Activated CD4-positive, alpha-beta T cell treated with anti-CD3 and anti-CD28 coated beads for 36 hours (primary cell): ENCODE data around the gene KCNMA1. TPM values are rescaled to one million over a fixed set of nuclear protein-coding genes. Genes with fewer than 3 reads are reported as not detected.

Experiments used
- ATAC-seq: fragments of 200-7000 bp; cut with Tn5 transposase; one replicate; pipeline ENCODE4 v1.10.0; 2021; ENCODE audit warnings: mild to moderate bottlenecking, moderate library complexity
- CTCF ChIA-PET: fragments of 350-600 bp; sonication (Branson Sonifier 250); formaldehyde crosslinking; loops from one replicate; lab custom pipeline; 2021; ENCODE audit warnings: antibody characterized with exemption; lab: Charles Lee
- POLR2A ChIA-PET: fragments of 350-600 bp; sonication (Branson Sonifier 250); formaldehyde crosslinking; loops from one replicate; lab custom pipeline; 2021; ENCODE audit warnings: antibody characterized with exemption, inconsistent platforms; lab: Charles Lee
- DNase-seq: peaks from one replicate; pipeline ENCODE4 v3.0.0-alpha.2; 2020
- H3K27ac Mint-ChIP-seq: one replicate; pipeline ENCODE4 v1.8.0; 2021; ENCODE audit warnings: mixed read lengths
- H3K27me3 Mint-ChIP-seq: one replicate; pipeline ENCODE4 v1.8.0; 2021; ENCODE audit warnings: mixed read lengths
- H3K36me3 Mint-ChIP-seq: one replicate; pipeline ENCODE4 v1.8.0; 2021; ENCODE audit warnings: low read depth, mixed read lengths
- H3K4me1 Mint-ChIP-seq: one replicate; pipeline ENCODE4 v1.8.0; 2021; ENCODE audit warnings: mixed read lengths
- H3K4me3 Mint-ChIP-seq: one replicate; pipeline ENCODE4 v1.8.0; 2021; ENCODE audit warnings: mild to moderate bottlenecking, moderate library complexity, mixed read lengths
- H3K9me3 Mint-ChIP-seq: one replicate; pipeline ENCODE4 v1.8.0; 2021; ENCODE audit warnings: low read depth, mixed read lengths
- intact Hi-C, 2 experiments: fragments of 100-400 bp; cut with DNase I in 1 of 2; cut with micrococcal nuclease in 1 of 2; formaldehyde crosslinking; loops; one replicate each; pipeline versions ENCODE4 v1.14.2 to v1.15.1; 2022 to 2024; cut with DNase I, micrococcal nuclease
- total RNA-seq, 2 experiments: library from RNA; stranded (reverse); gene quantifications; one replicate each; pipeline ENCODE4 v1.2.3, GENCODE V29; 2021

The KCNMA1 gene
- total RNA-seq, 2 experiments from 2014 or later = 0.18 TPM; not detected in 1

- H3K27me3 Mint-ChIP-seq = no peaks in the 10 kb centered on the region
- no peaks in the 10 kb centered on the region for H3K36me3 Mint-ChIP-seq
- no peak overlapping the region for H3K27ac Mint-ChIP-seq
- no peaks in the 10 kb centered on the region for H3K4me1 Mint-ChIP-seq
- no peak overlapping the region for H3K4me3 Mint-ChIP-seq
- intact Hi-C loops = no loop called here
- no peaks in the 10 kb centered on the region for H3K9me3 Mint-ChIP-seq
- DNase-seq (no peak), ATAC-seq (no peak)
- ChIA-PET CTCF (no interaction called here), POLR2A (no interaction called here)
Observed at GRCh38 chr10:77086081-77086480, 551.5 kb downstream of the KCNMA1 start.

DNA sequence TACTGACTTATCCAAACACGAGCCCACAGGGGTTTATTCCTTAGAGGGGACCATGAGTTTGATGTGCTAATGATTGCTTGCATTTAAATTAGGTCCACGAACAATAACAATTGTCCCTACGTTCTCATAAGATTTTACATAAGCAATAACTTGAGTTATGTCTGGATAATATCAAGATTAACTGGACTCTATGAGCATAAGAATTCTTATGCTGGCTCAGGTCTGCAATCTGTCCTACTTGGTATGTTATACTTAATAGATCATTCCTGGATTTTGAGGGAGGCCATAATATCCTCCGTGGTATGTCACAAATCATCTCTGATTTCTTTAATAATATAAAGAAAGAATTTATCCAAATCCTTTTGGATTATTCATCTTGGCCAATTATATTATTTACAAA is 552.3 kb downstream of the KCNMA1 start:
- H3K4me3 Mint-ChIP-seq = no peak overlapping the region
- CTCF ChIA-PET = no interaction called here
- H3K4me1 Mint-ChIP-seq = no peaks in the 10 kb centered on the region
- no peaks in the 10 kb centered on the region for H3K36me3 Mint-ChIP-seq
- intact Hi-C loops = no loop called here
- DNase-seq (no peak), ATAC-seq (no peak)
- no peaks in the 10 kb centered on the region for H3K27me3 Mint-ChIP-seq
- H3K27ac Mint-ChIP-seq = no peak overlapping the region
- H3K9me3 Mint-ChIP-seq = no peaks in the 10 kb centered on the region
- POLR2A ChIA-PET = no interaction called here

- no peak overlapping the region for H3K27ac Mint-ChIP-seq
- ChIA-PET POLR2A (no interaction called here), CTCF (no interaction called here)
- H3K4me1 Mint-ChIP-seq = no peaks in the 10 kb centered on the region
- no peaks in the 10 kb centered on the region for H3K9me3 Mint-ChIP-seq
- H3K27me3 Mint-ChIP-seq = no peaks in the 10 kb centered on the region
- no peaks in the 10 kb centered on the region for H3K36me3 Mint-ChIP-seq
- intact Hi-C loops = no loop called here
- H3K4me3 Mint-ChIP-seq = no peak overlapping the region
- DNase-seq = no peak
- no peak for ATAC-seq
Observed at GRCh38 chr10:77084431-77085144, 553.0 kb downstream of the KCNMA1 start.

DNA sequence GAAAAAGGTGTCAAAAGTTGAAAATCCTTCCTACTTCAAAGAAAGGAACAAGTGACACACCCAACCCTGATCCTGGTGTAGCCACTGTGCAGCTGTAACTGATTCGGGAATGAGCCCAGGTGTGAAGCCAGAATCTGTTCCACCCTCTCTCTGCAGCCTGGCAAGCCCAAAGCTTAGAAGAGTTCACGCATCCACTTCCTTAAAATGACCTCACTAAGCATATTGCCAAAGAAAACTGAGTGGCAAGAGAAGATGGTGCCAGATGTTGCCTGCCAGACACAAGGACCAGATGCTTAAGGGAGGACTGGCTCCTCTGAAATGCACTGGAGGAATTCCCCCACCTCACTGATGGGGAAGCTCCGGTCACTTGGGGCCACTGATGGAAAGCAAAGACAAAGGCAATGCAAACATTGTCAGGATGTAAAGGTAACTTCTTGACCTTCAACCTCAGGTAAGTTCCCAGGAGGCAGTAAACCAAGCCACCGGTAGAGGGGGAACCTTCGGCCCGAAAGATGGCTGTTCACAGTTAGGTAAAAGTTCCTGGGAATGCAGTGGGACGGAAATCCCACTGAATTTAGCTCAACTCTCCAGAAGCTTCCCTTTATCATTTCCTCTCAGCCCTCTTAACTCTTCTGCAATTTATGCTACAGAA is 554.9 kb downstream of the KCNMA1 start:
- Mint-ChIP-seq H3K27ac (no peak overlapping the region), H3K36me3 (no peaks in the 10 kb centered on the region), H3K4me1 (no peaks in the 10 kb centered on the region), H3K4me3 (no peak overlapping the region), H3K9me3 (no peaks in the 10 kb centered on the region), H3K27me3 (no peaks in the 10 kb centered on the region)
- no peak for DNase-seq
- ChIA-PET POLR2A (no interaction called here), CTCF (no interaction called here)
- intact Hi-C loops = no loop called here
- ATAC-seq = no peak

DNA sequence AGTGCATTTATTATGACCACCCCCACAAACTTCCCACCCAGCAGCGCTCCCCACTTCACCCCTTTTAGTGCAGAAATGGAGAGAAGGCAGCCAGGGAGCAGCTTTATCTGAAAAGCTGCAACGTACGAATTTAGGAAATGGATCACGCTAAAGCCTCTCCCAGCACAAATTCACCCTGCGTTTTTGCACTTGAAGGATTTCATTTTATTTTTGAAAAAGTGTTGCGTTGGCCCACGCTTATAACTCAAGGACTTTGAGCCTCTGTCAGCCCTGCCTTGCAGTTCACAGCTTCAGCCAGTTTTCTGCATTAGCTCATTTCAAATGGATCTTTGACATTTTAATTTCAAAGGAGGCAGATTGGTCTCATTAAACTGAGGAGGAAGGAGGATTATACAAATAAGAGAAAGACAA is 556.1 kb downstream of the KCNMA1 start:
- no peaks in the 10 kb centered on the region for H3K36me3 Mint-ChIP-seq
- no peaks in the 10 kb centered on the region for H3K27me3 Mint-ChIP-seq
- ChIA-PET POLR2A (no interaction called here), CTCF (interaction anchor here (0.7 kb wide), 1 partner anchor 329 kb away, joined by 3 read pairs; no protein-coding TSS in a partner anchor)
- DNase-seq (no peak), ATAC-seq (no peak)
- intact Hi-C loops = no loop called here
- H3K27ac Mint-ChIP-seq = no peak overlapping the region
- H3K4me3 Mint-ChIP-seq = no peak overlapping the region
- H3K9me3 Mint-ChIP-seq = no peaks in the 10 kb centered on the region
- H3K4me1 Mint-ChIP-seq = no peaks in the 10 kb centered on the region

DNA sequence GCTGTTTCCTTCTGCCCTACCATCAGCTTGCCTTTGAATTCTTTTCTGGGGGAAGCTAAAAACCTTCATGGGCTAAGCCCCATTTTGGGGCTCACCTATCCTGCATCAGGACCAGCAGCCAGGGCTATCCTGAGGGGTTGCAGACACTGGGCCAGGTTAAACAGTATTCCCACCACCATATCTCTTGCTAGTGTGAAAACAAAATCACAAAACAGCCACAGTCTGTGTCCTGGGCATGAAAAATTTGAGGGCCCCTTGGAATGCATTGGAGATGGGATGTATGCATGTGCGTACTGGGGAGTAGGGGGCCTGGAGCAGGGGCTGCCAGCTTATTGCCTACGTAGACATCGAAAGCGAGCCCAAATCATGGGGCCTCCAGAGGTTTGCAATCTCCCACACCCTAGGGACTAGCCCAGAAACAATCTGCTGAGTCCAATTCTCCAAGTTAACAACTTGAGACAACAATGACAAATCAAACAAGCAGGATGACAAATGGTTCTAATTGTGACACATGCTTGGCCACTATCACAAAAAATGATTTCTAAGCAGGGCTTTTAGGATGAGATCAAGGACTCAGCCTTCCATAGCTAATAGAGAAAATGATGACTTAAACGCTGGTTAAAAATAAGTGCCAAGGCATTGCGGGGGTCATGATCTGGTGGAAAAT is 557.1 kb downstream of the KCNMA1 start:
- intact Hi-C loops = no loop called here
- no peaks in the 10 kb centered on the region for H3K4me1 Mint-ChIP-seq
- no peak overlapping the region for H3K4me3 Mint-ChIP-seq
- DNase-seq = no peak
- no peak overlapping the region for H3K27ac Mint-ChIP-seq
- H3K36me3 Mint-ChIP-seq = no peaks in the 10 kb centered on the region
- no peaks in the 10 kb centered on the region for H3K27me3 Mint-ChIP-seq
- no peak for ATAC-seq
- ChIA-PET POLR2A (no interaction called here), CTCF (interaction anchor here (0.5 to 1.2 kb wide), 2 partner anchors 9 to 1610 kb away, joined by 3 read pairs; no protein-coding TSS in a partner anchor)
- no peaks in the 10 kb centered on the region for H3K9me3 Mint-ChIP-seq

DNA sequence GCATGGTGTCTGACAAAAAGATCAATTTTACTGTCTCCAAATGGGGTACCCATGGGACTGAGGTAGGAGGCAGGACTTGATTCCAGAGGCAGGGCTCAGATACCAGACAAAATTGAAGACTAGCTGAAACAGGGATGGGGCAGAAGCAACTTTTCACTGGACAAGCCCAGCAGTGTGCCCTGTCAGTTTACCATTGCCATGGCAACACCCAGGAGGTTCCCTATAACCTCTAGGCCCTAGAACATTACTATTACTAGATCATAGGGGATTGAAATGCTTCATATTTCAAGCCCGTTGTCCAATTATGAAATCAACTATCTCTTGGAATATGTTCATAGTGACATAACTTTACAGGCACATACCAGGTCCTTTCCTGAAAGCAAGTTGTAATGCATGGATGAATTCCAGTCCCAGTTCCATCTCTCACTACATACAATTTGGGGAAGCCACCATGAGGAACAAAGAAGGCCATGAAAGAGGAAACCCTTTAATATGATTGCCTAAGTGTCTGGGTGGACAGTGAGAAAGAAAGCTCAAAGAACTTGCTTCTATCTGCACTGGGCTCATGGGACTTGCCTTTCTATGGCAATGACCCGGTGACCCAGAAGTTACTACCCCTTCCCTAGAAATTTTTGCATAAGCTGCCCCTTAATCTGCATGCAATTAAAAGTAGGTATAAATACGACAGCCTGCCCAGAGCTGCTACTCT is 557.9 kb downstream of the KCNMA1 start:
- no peak for DNase-seq
- no peaks in the 10 kb centered on the region for H3K4me1 Mint-ChIP-seq
- no peaks in the 10 kb centered on the region for H3K27me3 Mint-ChIP-seq
- H3K4me3 Mint-ChIP-seq = no peak overlapping the region
- H3K36me3 Mint-ChIP-seq = no peaks in the 10 kb centered on the region
- intact Hi-C loops = no loop called here
- ChIA-PET POLR2A (no interaction called here), CTCF (interaction anchor here (0.5 to 1.2 kb wide), 2 partner anchors 8 to 1609 kb away, joined by 3 read pairs; no protein-coding TSS in a partner anchor)
- no peak overlapping the region for H3K27ac Mint-ChIP-seq
- H3K9me3 Mint-ChIP-seq = no peaks in the 10 kb centered on the region
- no peak for ATAC-seq

DNA sequence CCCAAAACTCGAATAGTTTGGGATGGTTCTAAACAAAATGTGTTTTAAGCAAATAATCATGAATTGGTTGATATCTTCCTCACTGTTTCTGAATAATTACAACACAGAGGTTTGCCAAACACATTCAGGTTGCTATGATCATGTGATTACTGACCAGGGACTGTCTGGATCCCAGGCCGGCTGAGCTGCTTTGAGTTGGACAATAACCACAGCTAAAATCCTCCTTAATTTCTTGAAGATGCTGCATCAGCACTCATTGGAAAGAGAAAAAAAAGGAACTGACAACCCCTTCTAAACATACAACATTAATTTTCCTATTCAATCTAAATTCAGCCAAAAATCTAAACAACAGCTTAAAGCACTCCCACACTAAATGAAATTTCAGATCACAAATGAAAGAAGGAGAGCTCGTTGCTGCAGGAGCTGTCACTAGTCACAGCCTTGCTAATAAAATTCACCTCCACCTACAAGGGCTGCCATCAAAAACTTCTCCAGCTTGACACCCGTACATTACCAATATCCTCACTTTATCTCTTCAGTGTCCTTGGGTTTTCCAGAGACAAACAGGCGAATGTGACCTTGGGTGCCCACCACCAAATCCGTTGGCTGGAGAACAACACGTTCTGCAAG is 560.2 kb downstream of the KCNMA1 start:
- H3K4me1 Mint-ChIP-seq = no peaks in the 10 kb centered on the region
- no peaks in the 10 kb centered on the region for H3K36me3 Mint-ChIP-seq
- DNase-seq (no peak), ATAC-seq (no peak)
- H3K27me3 Mint-ChIP-seq = no peaks in the 10 kb centered on the region
- no peak overlapping the region for H3K27ac Mint-ChIP-seq
- intact Hi-C loops = no loop called here
- ChIA-PET CTCF (interaction anchor here (1.1 kb wide), 1 partner anchor 10 kb away, joined by 3 read pairs; no protein-coding TSS in a partner anchor), POLR2A (no interaction called here)
- H3K4me3 Mint-ChIP-seq = no peak overlapping the region
- H3K9me3 Mint-ChIP-seq = no peaks in the 10 kb centered on the region

GRCh38 chr10:77075926-77076325 is 561.7 kb downstream of the KCNMA1 start:
- no peaks in the 10 kb centered on the region for H3K4me1 Mint-ChIP-seq
- no peak overlapping the region for H3K4me3 Mint-ChIP-seq
- H3K36me3 Mint-ChIP-seq = no peaks in the 10 kb centered on the region
- ChIA-PET POLR2A (no interaction called here), CTCF (no interaction called here)
- H3K9me3 Mint-ChIP-seq = no peaks in the 10 kb centered on the region
- no peak overlapping the region for H3K27ac Mint-ChIP-seq
- no peak for DNase-seq
- no peak for ATAC-seq
- intact Hi-C loops = no loop called here
- H3K27me3 Mint-ChIP-seq = no peaks in the 10 kb centered on the region

DNA sequence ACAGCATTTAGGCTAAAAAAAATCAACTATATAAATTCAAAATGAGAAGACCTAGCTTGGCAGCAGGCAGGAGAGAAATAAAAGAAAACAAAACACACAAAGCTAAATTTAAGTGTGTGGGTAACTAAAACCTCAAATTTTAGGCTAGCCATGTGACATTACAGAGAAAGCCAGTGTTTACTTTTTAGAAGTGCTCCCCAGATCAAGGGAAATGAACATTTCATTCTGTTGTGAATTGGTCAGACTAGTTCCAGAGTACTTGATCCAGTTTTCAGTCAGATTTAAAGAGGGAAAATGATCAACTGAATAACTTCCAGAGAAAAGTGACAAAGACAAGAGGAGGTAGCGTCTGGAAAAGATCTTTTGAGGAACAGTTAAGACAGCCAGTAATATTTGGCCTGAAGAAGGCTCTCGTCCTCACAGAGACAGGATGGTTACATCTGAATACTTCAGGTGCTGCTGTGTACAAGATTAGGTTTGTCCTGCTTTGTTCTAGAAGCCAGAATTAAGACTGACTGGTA is 563.4 kb downstream of the KCNMA1 start:
- no peak for DNase-seq
- POLR2A ChIA-PET = no interaction called here
- Mint-ChIP-seq H3K36me3 (no peaks in the 10 kb centered on the region), H3K27ac (no peak overlapping the region), H3K4me3 (no peak overlapping the region), H3K9me3 (no peaks in the 10 kb centered on the region), H3K27me3 (no peaks in the 10 kb centered on the region), H3K4me1 (no peaks in the 10 kb centered on the region)
- no peak for ATAC-seq
- intact Hi-C loops = no loop called here
- CTCF ChIA-PET = no interaction called here

DNA sequence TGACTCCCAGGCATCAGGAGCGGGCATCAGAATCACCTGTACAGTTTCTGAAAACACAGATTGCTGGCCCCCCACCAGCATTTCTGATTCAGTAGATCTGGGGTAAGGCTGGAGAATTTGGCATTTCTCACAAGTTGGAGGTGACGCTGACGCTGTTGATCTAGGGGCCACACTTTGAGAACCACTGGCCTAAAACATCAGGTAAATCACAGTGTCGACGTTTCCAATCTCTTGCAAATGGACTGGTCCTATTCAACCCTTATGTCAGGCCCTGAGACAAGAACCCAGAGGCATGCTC is 564.0 kb downstream of the KCNMA1 start:
- no peak overlapping the region for H3K4me3 Mint-ChIP-seq
- no peaks in the 10 kb centered on the region for H3K27me3 Mint-ChIP-seq
- CTCF ChIA-PET = no interaction called here
- POLR2A ChIA-PET = no interaction called here
- ATAC-seq (no peak), DNase-seq (no peak)
- no peaks in the 10 kb centered on the region for H3K4me1 Mint-ChIP-seq
- H3K36me3 Mint-ChIP-seq = no peaks in the 10 kb centered on the region
- no peak overlapping the region for H3K27ac Mint-ChIP-seq
- intact Hi-C loops = no loop called here
- no peaks in the 10 kb centered on the region for H3K9me3 Mint-ChIP-seq
